Upper lobe of right lung (tissue), 1 donor: Measurements from ENCODE around the gene ERI3. TPM values are rescaled to one million over a fixed set of nuclear protein-coding genes. Genes with fewer than 3 reads are reported as not detected.

Experiments used
- ATAC-seq: fragments of 200-7000 bp; cut with Tn5 transposase; one replicate; pipeline ENCODE4 v1.9.1; 2020; ENCODE audit warnings: mild to moderate bottlenecking, moderate library complexity
- DNase-seq: peaks from one replicate; pipeline ENCODE4 v3.0.0-alpha.2; 2020
- H3K27ac ChIP-seq: fragments of 200-600 bp; one replicate; pipeline ENCODE4 v1.8.0; 2022
- H3K27me3 ChIP-seq: fragments of 200-600 bp; one replicate; pipeline ENCODE4 v1.8.0; 2022; ENCODE audit warnings: mild to moderate bottlenecking
- H3K36me3 ChIP-seq: fragments of 200-600 bp; one replicate; pipeline ENCODE4 v1.8.0; 2022
- H3K4me1 ChIP-seq: fragments of 200-600 bp; one replicate; pipeline ENCODE4 v1.8.0; 2022
- H3K4me3 ChIP-seq: fragments of 200-600 bp; one replicate; pipeline ENCODE4 v1.8.0; 2022; ENCODE audit warnings: mild to moderate bottlenecking
- H3K9me3 ChIP-seq: fragments of 200-600 bp; one replicate; pipeline ENCODE4 v1.8.0; 2022
- CTCF ChIP-seq: fragments of 200-600 bp; IDR thresholded peaks from one replicate; pipeline ENCODE4 v1.8.0; 2022; ENCODE audit warnings: antibody characterized with exemption
- intact Hi-C: fragments of 100-400 bp; cut with DNase I; formaldehyde crosslinking; loops from one replicate; pipeline ENCODE4 v1.11.0; 2022
- total RNA-seq: library from RNA; stranded (reverse); fragmentation: NEBNext Ultra II Directional; extraction: Animal tissue kit (Norgen Biotek cat#: 25700); gene quantifications from one replicate; pipeline ENCODE4 v1.2.1, GENCODE V29; 2021
- donor health status: DM: no; HTN: yes; CAD: no; lungs with severe emphysema.

The ERI3 gene
- total RNA-seq, 1 donor from 2014 or later = 41.7 TPM

GRCh38 chr1:44314452-44314851 is 40.6 kb downstream of the ERI3 start:
- Histone ChIP-seq H3K9me3 (no peaks in the 10 kb centered on the region), H3K4me3 (no peak overlapping the region), H3K27ac (no peak overlapping the region), H3K36me3 (peaks cover 62% of the 10 kb centered on the region), H3K4me1 (no peaks in the 10 kb centered on the region), H3K27me3 (no peaks in the 10 kb centered on the region)
- ATAC-seq (no peak), DNase-seq (no peak)
- TF ChIP-seq CTCF = no peak
- intact Hi-C loops = no loop called here

GRCh38 chr1:44313265-44313918 is 41.7 kb downstream of the ERI3 start:
- peaks cover 62% of the 10 kb centered on the region for H3K36me3 ChIP-seq
- H3K4me3 ChIP-seq = no peak overlapping the region
- H3K27ac ChIP-seq = no peak overlapping the region
- H3K4me1 ChIP-seq = no peaks in the 10 kb centered on the region
- no peaks in the 10 kb centered on the region for H3K9me3 ChIP-seq
- DNase-seq (no peak), ATAC-seq (no peak)
- no peaks in the 10 kb centered on the region for H3K27me3 ChIP-seq
- no peak for TF ChIP-seq CTCF
- intact Hi-C loops = no loop called here

GRCh38 chr1:44312399-44313196 is 42.5 kb downstream of the ERI3 start:
- H3K36me3 ChIP-seq = peaks cover 69% of the 10 kb centered on the region
- no peak overlapping the region for H3K4me3 ChIP-seq
- H3K9me3 ChIP-seq = no peaks in the 10 kb centered on the region
- no peaks in the 10 kb centered on the region for H3K27me3 ChIP-seq
- H3K27ac ChIP-seq = no peak overlapping the region
- no peaks in the 10 kb centered on the region for H3K4me1 ChIP-seq
- DNase-seq = no peak
- ATAC-seq = no peak
- no peak for TF ChIP-seq CTCF
- intact Hi-C loops = no loop called here

- Histone ChIP-seq H3K4me3 (no peak overlapping the region), H3K4me1 (no peaks in the 10 kb centered on the region), H3K36me3 (peaks cover 84% of the 10 kb centered on the region), H3K9me3 (no peaks in the 10 kb centered on the region), H3K27me3 (no peaks in the 10 kb centered on the region), H3K27ac (no peak overlapping the region)
- ATAC-seq (no peak), DNase-seq (no peak)
- TF ChIP-seq CTCF = no peak
- intact Hi-C loops = no loop called here
These were observed 45.1 kb downstream of the ERI3 start for GRCh38 chr1:44310006-44310405.

GRCh38 chr1:44305962-44306422 is 49.1 kb downstream of the ERI3 start:
- H3K4me1 ChIP-seq = no peaks in the 10 kb centered on the region
- H3K36me3 ChIP-seq = peaks cover 88% of the 10 kb centered on the region
- no peak for ATAC-seq
- TF ChIP-seq CTCF = no peak
- H3K9me3 ChIP-seq = no peaks in the 10 kb centered on the region
- no peak overlapping the region for H3K27ac ChIP-seq
- intact Hi-C loops = no loop called here
- DNase-seq = no peak
- H3K4me3 ChIP-seq = no peak overlapping the region
- no peaks in the 10 kb centered on the region for H3K27me3 ChIP-seq
